ENCODE results near the gene FSTL5.

The FSTL5 gene

DNA sequence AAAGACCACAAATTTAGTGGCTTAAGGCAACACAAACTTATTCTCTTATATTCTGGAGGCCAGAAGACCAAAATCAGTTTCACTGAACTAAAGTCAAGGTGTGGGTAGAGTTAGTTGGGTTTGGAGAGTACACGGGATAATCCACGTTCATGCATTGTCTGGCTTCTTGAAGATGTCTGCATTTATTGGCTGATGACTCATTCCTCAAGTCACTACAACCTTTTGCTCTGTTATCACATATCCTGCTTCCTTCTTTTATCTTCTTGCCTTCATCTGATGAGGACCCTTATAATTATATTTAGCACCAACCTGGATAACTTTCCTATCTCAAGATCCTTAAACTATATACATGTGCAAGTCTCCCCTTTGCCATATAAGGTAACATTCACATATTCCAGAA lies 590.0 kb downstream of the FSTL5 start:
- peak in 1 of 2 donors; percentile 21 for DNase-seq

DNA sequence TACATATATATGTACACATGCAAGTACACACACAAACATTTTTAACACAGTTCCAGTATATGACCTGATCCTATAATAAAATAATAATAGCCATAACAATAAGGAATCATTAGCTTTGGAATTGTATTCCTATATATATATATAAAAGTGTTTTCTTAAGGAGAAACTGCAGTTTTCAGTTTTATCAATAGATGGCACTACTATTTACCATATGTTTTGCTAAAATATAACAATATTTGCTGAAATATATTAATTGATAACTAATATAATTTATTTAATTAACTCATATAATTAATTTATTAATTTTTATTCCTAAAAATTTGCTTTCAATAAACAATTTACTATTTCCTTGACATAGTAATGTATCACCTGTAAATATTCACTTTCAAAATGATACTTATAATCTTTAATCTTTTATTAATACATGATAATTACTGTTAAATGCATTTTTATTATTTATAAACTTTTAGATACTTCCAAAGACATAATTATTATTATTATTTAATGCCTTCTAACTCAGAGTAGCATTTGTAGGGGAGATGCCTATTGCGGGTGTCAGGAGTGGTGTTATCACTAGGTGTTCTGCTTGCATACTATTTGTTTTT lies 599.5 kb downstream of the FSTL5 start:
- DNase-seq, result peak in 1 of 2 donors; percentile 61

DNA sequence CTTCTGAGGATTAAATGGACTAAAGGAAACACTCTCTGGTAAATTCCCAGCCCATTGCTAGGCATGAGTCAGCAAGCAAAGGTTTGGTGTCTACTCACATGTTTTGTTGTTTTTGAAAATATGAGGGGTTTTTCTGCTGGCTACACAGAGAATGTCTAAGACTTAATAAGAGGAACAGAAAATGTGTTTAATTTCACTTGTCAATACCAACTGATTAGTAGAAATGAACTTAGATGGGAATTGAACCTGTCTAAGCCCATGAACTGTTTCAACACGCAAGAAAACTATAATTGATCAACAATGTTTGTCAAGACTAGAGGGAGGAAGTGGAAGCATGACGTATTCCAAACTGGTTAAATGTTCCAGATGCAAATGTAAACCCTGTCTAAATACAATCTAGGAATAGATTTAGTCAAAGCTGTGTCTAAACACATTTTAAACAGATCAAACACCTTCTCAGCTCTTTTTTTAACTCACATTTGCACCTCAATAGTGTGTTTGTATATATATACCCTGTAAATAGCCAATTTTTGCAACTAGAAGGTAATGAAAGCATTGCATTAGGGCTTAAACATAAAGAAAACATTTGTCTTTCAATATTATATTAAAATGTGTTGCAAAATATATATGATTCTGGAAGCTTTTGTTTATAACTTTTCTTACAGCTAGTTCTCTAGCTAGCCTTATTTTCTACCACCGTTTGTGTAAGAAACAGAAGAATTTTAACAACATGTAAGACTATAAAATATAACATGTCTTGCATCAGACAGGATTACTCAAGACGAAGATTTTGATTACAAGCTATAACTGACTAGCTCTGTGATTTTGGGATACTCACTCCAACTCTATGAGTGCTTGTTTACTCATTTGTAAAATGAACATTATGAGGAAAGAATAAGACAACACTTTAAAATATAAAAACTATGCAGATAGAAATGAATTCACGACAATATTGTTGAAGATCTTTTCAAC lies 607.8 kb downstream of the FSTL5 start:
- peak; percentile 27 to 56 for DNase-seq

DNA sequence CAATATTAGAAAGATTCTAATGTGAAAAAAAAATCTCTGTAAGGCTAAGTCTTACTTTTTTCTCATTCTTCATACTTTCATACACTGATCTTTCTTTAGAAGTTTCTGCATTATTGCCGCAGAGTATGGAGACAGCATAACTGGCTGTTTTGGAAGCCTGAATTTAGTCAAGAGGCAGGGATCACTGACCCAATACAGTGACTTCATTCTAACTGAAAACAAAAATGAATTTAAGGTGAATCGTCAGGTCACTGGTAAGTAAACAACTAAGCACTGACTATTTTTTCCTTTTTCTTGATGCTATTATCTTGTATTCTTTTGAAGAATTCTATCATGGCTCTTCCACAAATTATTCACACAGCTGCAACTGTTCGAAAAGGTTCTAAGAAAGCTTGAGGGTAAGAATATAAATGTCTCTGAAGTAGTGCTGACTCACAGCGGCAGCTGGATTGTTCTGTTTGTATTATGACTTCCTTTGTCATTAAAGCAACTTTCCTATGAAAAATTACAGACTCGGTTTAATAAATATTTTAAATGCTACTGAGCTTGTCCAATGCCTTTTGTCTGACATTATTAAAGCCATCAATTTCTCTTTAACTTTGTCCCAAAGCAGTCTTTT lies 609.3 kb downstream of the FSTL5 start:
- no peak for DNase-seq

DNA sequence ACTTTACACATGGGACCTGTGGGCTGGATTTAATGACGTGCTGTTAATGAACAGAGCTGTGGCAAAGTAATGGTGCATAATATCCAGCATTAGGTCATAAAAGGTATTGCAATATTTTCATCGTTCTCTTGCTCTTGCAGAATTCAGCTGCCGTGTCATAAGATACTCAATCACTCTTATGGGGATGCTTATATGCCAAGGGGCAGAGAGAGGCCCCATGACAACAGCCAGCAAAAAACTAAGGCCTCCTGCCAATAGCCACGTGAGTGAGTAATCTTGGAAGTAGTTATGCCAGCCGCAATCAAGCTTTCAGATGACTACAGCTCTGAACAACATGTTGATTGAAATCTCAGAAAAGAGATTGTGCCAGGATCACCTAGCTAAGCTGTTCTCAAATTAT lies 616.9 kb downstream of the FSTL5 start:
- no peak for DNase-seq

DNA sequence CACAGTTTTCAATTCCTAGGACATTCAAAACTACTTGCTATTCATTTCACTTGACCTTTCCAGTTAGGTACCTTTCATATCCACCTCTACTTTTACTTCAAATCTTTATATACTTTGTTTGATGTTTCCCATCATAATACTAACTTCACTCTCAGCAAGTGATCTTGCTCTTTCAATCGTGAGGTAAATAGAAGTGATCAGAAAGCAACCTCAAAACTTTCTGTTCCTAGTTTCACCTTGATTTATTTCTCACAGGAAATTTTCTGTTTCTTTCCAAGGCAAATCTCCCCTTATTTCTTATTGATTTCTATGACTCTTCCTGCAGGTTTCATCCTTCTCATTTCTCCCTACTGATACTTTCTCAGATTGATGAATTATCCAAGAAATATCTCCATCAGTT lies 623.5 kb downstream of the FSTL5 start:
- DNase-seq, result no peak

DNA sequence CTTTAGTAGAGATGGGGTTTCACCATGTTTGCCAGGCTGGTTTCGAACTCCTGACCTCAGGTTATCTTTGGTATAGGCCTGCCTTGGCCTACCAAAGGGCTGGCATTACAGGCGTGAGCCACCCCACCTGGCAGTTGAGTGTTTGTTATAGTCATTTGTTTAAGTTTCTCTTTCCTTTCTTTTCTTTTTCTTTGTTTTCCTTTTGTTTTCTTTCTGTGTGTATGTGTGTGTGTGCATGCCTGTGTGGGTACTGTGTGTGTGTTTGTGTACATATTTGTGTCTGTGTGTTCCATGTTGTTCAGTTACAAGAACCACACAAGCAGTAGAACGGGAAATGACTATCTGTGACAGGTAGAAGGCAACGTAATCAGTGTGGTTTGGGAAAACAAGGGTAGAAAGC lies 624.9 kb downstream of the FSTL5 start:
- no peak for DNase-seq

DNA sequence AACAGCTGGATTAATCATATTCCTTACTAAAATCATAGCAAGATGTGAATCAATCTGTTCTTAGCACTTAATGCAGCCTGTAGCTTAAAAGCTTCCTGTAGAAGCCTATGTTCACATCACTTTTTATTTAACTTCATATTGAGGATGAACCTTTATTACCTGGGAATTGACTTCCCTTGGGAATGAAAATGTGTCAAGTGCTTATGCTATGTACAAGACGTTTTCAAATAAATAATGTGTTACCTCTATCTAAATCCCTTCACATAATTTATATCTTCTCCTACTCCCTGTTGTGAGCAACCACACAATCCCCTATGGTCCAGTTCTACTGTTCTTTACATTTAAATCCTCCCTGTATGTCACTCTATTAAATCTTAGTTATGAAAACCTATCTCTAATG lies 633.1 kb downstream of the FSTL5 start:
- no peak for DNase-seq

DNA sequence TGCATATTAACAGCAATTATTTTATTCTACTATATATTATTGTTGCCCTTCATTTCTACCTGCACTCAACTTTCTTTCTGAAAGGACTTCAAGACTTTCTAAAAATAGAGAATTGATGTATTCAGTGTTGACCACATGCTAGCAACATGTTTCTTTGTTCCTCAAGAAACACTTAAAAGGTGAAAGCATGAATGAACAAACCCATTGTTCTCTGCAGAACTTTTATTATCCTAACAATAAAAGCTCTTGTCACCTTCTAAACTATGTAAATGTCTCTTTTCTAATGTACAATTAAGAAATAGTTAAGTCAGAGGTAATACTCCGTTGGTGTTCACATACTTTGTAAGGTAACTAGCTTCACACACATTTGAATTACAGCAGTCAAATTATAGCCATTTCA lies 638.7 kb downstream of the FSTL5 start:
- DNase-seq, result no peak

DNA sequence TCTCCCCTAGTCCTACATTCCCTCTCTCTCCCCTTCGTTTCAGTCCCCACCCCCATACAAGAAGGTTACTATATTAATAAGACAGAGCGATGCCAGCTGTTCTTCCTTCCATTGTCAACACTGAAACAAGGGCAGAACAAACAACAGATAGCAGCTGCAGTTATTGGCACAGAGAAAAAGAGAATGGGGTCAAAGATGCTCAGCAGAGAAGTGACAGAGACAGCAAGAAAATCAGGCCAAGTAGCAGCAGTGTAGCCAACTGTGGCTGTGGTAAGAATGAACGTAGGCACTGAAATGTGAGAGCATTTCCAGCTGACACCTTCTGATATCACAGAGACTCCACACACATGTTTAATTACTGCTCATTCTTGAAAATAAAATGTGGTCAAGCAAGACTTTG lies 641.8 kb downstream of the FSTL5 start:
- DNase-seq, result no peak

DNA sequence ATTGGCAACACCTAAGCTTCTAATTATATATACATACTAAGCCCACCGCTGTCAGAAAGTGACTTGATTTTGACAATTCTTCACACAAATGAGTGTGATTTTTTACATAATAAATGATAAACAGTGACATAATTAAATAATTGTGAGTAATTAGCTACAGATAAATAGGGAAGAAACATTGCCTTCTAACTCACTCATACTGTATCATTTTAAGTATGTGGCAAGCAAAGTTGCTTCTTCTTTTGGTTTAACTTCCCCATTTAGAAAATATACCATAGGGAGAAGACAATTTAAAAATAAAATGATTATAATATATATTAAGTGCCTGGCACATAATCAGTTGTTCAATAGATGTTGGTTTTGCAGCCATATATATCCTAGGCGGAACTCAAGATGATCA lies 644.2 kb downstream of the FSTL5 start:
- DNase-seq, result peak; percentile 40 to 41

DNA sequence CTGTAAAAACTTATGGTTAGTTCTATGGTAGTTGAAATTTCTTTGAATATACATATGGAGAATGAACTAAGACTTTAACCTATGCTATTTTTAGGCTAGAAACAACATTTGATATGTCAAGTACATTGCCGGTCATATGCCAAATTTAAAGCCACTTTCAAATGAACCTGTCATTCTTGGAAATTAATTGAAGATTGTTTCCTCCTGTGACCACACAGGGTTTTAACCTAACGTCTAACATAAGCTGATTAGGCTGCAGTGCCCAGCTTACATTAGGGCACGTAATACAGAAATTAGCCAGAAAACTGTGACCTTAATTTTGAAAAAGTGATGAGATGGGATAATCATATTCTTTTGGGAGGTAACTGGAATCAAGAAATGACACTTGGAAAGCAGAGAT lies 645.9 kb downstream of the FSTL5 start:
- no peak for DNase-seq

DNA sequence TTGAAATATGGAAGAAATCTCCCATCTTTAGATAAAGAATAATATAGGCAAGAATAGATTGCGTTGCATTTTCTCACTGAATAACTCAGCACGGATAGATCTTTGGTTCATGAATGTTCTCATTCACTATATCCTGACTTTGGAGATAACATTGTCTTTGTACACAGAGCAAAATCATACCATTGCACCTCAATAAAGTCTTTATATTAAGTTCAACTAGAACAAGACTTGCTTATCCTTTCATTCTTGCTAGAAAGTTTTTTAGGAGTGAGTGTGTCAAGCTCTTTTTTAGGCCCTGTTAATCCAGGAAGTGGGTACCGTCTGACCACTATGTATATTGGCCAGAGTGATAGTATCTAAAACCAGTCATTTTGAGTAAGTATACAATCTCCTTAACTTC lies 658.7 kb downstream of the FSTL5 start:
- no peak for DNase-seq

DNA sequence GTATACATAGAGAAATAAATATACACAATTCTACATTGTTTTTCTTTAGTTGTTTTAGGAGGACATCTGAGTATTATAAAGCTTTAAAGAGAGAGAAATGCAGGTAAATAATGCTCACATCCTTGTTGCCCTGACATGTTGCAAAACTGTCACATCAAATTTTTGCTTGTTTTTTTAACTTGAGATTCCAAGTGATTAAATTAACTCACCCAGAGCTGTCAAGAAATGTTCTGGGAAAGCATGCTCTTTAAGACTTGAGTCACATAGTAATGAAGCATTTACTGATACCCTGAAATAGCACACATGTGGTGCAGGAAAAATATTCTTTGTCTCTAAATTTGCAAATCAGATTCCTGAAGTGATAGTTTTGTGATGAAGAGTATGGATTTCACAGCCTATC lies 665.6 kb downstream of the FSTL5 start:
- no peak for DNase-seq

DNA sequence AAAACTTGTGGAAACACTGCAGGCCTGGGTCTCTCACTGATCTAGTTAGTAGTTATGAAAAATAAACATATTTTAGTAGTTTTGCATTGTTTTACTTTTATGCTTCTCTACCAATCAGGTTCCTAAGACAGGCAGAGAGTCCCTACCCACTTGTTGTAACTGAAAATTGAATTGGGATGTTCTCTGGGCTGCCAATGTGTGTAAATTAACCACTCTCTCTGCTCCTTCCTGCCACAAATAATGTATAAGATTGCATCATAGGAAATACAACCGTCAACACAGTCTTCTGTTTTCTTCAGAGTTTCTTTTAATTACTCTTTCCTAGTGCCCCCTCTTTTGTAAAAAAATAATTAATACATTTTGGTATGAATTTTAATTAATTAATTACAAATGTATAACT lies 677.3 kb downstream of the FSTL5 start:
- DNase-seq, result peak in 1 of 2 donors; percentile 12

DNA sequence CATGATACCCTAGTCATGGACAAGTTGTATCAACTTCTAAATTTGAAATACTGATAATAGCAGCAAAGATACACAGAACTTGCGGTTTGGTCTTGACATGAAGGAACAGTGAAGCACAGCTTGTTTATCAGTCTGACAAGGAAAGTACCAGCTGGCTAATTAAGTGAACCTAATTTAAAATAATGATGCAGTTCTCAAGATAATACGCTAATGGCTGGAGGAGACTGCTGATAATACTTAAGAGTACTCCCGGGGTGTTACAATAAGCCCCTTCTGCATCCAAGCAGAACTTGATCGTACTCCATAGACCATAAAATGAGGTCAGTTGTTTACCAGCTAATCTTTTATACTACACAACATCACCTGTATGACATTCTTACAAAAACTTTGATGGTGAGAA lies 697.5 kb downstream of the FSTL5 start:
- DNase-seq, result no peak

DNA sequence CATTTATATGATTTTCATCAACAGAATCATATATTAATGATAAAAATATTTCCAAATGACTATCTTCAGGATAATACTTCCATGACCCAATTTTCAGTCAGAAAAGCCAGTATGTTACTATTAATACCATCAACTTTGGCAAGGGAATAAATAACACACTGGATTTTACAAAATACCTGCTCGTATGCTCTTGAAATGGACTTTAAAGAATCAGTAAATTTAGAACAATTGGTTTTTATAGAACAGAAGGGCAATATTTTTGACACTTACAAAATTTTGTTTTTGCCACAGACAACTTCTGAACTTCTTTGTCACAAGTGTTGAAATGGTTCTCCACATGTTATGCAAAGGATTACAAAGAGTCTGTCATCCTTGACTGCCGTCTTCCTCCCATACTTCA lies 700.4 kb downstream of the FSTL5 start:
- no peak for DNase-seq

DNA sequence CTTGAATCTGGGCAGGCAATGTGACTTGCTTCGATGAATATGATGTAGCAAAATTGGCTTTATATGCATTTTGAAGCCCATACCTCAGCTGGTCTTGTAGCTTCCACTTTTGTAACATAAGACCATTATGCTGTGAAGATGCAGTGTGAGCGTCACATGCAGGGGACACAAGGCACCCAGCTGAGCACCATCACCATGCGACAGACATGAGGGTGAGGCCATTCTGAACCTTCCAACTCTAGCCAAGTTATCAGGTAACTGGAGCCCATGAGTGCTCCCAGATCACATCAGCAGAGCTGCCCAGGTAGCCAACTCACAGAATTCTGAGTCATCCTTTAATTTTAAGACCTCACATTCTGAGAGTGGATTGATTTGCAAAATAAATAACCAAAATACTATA lies 705.9 kb downstream of the FSTL5 start:
- no peak for DNase-seq

DNA sequence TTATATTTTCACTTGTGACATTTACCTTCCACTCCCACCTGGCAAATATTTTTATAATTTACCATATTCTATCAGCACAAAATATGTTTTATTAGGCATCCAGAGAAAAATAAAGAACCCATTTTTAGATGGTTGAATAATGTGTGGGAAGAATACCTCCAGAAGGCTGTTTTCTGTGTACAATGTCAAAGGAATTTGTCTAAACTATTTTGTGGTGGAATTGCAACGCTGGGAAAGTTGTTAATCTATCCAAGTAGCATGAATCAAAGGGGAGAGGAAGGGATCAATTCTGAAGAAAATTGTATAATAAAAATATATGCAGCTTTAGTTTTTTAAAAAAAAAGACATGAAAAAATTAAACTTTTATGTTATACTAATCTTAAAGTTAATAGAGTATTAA lies 706.5 kb downstream of the FSTL5 start:
- DNase-seq, result no peak

DNA sequence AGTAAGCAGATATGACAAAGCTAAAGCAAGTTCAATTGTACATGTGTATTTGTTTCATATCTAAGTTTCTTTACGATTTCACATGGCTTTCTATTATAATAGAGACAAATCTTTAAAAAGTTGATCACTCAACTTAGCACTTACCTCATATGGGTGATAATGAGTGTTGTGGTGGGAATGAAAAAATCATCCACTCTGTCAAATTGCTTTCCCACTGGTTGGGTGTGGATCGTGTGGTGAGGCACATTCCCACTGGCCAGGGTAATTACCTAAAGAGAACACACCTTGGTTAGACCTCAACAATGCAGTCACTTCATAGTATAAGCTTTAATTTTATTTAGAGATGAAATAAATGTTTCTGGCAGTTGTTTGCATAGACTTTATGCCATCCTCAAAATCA lies 708.9 kb downstream of the FSTL5 start:
- DNase-seq, result no peak

DNA sequence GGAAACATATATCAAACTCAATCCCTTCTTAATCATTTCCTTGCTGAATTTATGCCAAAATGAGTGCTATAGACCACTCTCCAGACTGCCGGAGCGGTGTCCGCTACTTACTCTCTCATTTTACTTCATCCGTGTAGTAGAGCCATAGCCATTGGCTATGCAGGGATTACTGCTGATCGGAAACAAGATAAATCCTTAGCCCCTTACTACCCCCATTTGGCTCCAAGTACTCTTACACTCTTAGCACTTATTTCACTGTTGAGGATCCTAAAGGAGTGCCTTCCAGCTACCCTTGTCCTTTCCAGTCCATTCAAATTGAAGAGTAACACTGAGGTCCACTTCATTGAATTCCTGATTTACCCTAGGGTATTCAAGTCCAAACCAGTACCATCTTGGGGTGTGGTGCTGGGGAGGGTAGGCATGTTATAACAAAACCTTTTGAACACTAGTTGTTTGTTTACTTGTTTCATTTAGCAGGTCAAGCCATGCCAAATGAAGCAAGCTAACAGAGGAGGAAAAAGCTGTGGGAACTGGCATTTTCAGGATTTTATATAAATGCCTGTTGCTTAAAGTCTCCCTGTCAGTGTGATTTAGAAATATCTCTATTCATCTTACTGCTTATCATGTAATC lies 715.1 kb downstream of the FSTL5 start:
- no peak for DNase-seq

DNA sequence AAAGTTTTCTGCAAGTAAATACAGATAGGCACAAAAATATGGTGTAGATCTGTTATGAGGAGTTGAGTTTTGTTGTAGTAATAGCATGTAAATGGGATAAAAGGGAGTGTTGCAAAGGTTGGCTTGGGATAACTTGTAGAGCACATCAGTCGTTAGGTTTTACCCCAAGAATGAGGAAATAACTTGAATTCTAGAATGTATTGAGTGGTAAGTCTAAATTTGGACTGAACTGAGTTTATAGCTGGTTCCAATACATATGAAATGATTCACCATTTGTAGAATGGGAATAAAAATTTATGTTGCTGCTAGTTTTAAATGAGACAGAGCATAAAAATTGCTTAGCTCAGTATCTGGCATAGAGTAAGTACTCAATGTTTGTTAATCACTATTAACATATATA lies 719.2 kb downstream of the FSTL5 start:
- DNase-seq, result no peak

DNA sequence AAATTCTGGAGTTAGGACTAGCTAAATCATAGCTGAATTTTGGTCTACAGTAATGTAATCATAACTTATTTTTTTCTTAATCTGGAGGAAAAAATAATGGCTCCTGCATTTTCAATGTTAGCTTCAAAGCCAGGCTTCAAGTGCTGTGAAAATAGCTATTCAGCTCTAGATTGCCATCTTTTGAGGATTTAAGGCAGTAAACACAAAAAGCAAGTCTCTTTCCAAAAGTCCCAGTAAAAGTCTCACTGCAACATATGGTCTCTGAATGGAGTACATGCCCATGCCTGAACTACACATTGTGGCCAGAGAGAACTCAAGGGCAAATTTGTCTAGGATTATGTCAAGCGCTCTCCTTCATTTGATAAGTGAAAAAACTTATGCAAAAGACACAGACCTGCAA lies 720.9 kb downstream of the FSTL5 start:
- DNase-seq, result no peak

DNA sequence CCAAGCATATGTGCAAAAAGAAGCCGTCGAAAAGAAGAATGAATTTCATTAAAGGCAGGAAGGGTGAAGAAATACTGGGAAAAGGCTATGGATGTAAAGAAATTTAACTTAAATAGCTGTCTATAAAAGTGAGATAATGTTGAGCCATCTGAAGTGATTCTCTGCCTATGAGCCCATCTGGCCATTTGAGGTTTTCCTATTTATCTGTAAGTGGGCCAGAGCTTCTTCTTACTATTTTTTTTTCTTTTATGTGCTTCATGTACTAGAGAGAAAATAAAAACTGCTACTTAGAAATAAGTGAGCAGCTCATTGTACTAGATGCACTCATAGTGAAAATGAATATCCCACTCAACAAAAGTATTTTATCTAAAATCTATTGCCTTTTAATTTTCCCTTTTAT lies 725.7 kb downstream of the FSTL5 start:
- no peak for DNase-seq

All from inflammatory macrophage treated with lipopolysaccharide for 1 hour (primary cell).